Endothelial cell (in vitro differentiated cells): ENCODE measurements around the gene TENM3. TPM values are rescaled to one million over a fixed set of nuclear protein-coding genes. Genes with fewer than 3 reads are reported as not detected.

ENCODE experiments used
- DNase-seq: peaks from one replicate; pipeline ENCODE4 v3.0.0; 2021; ENCODE audit warnings: low spot score
- H3K27ac Mint-ChIP-seq: one replicate; pipeline ENCODE4 v1.8.0; 2021; ENCODE audit warnings: mixed read lengths, inconsistent platforms; ENCODE audit not compliant: unreplicated experiment
- H3K27me3 Mint-ChIP-seq: one replicate; pipeline ENCODE4 v1.8.0; 2021; ENCODE audit warnings: mild to moderate bottlenecking, moderate library complexity, mixed read lengths, inconsistent platforms; ENCODE audit not compliant: unreplicated experiment
- H3K36me3 Mint-ChIP-seq: one replicate; pipeline ENCODE4 v1.8.0; 2021; ENCODE audit warnings: mild to moderate bottlenecking, low read depth, mixed read lengths, inconsistent platforms; ENCODE audit not compliant: unreplicated experiment
- H3K4me1 Mint-ChIP-seq: one replicate; pipeline ENCODE4 v1.8.0; 2021; ENCODE audit warnings: mild to moderate bottlenecking, mixed read lengths, inconsistent platforms; ENCODE audit not compliant: unreplicated experiment
- H3K4me3 Mint-ChIP-seq: one replicate; pipeline ENCODE4 v1.8.0; 2021; ENCODE audit warnings: mild to moderate bottlenecking, mixed read lengths, inconsistent platforms; ENCODE audit not compliant: unreplicated experiment
- H3K9me3 Mint-ChIP-seq: one replicate; pipeline ENCODE4 v1.8.0; 2021; ENCODE audit warnings: mixed read lengths, inconsistent platforms; ENCODE audit not compliant: unreplicated experiment
- total RNA-seq: library from RNA; stranded (reverse); fragmentation: NEBNext Ultra II Directional; extraction: Animal tissue kit (Norgen Biotek cat#: 25700); gene quantifications from one replicate; pipeline ENCODE4 v1.2.1, GENCODE V29; 2021; ENCODE audit not compliant: unreplicated experiment
- TF ChIP-seq, protein P1 (sequence below): fragments of 200-600 bp; sonication (generic); IDR thresholded peaks from one replicate; pipeline ENCODE4 v1.5.0; 2021; ENCODE audit warnings: antibody characterized with exemption; ENCODE audit not compliant: unreplicated experiment

Gene TENM3
- total RNA-seq, 1 donor from 2014 or later, result 29.7 TPM

DNA sequence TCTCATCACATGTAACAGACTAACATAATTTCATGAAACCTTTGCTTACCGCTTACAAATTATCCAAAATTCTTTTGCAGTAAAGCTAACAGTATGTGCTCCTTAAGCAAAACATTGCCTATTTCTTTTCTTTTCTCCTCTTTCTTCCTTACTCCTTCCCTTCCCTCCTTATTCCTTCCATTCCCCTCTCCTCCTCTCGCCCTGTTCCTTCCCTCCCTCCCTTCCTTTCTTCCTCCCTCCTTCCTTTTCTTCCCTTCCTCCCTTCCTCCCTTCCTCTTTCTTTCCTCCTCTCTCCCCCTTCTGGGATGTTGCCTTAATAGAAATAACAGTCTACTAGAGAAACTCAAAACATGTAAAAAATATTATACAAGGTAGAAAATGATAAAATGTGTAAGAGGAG lies 246.4 kb downstream of the TENM3 start:
- DNase-seq, result no peak
- Mint-ChIP-seq H3K27ac (no peak overlapping the region), H3K4me3 (no peak overlapping the region), H3K9me3 (no peaks in the 10 kb centered on the region), H3K36me3 (no peaks in the 10 kb centered on the region), H3K27me3 (peaks cover 2% of the 10 kb centered on the region), H3K4me1 (no peaks in the 10 kb centered on the region)
- TF ChIP-seq, protein P1, sequence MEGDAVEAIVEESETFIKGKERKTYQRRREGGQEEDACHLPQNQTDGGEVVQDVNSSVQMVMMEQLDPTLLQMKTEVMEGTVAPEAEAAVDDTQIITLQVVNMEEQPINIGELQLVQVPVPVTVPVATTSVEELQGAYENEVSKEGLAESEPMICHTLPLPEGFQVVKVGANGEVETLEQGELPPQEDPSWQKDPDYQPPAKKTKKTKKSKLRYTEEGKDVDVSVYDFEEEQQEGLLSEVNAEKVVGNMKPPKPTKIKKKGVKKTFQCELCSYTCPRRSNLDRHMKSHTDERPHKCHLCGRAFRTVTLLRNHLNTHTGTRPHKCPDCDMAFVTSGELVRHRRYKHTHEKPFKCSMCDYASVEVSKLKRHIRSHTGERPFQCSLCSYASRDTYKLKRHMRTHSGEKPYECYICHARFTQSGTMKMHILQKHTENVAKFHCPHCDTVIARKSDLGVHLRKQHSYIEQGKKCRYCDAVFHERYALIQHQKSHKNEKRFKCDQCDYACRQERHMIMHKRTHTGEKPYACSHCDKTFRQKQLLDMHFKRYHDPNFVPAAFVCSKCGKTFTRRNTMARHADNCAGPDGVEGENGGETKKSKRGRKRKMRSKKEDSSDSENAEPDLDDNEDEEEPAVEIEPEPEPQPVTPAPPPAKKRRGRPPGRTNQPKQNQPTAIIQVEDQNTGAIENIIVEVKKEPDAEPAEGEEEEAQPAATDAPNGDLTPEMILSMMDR, result no peak

DNA sequence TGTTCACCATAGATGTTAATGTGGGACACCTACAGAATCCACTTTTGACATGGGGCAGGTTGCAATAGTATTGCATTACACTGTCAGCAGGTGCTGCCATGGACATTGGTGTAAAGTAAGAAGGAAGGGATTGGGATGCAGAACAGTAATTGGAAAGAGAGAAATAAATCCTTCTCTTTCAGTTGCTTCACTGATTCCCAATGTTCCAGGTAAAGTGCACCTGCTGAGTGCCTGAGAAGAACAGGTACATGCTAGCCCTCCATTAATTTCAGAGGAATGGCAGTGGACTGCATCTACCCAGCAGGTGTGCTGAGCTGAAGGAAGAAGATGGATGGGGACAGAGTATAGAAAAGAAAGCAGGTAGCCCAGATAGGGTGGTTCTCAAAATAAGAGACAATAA lies 248.5 kb downstream of the TENM3 start:
- Mint-ChIP-seq H3K27ac (no peak overlapping the region), H3K36me3 (no peaks in the 10 kb centered on the region), H3K9me3 (no peaks in the 10 kb centered on the region), H3K4me1 (no peaks in the 10 kb centered on the region), H3K27me3 (peaks cover 2% of the 10 kb centered on the region), H3K4me3 (no peak overlapping the region)
- TF ChIP-seq, protein P1, result no peak
- no peak for DNase-seq

- H3K4me1 Mint-ChIP-seq, result no peaks in the 10 kb centered on the region
- peaks cover 2% of the 10 kb centered on the region for H3K27me3 Mint-ChIP-seq
- TF ChIP-seq, protein P1, result no peak
- no peaks in the 10 kb centered on the region for H3K9me3 Mint-ChIP-seq
- no peak overlapping the region for H3K27ac Mint-ChIP-seq
- DNase-seq, result no peak
- H3K4me3 Mint-ChIP-seq, result no peak overlapping the region
- no peaks in the 10 kb centered on the region for H3K36me3 Mint-ChIP-seq
Observed at GRCh38 chr4:182492423-182492822, 249.2 kb downstream of the TENM3 start.

- H3K27me3 Mint-ChIP-seq, result peaks cover 2% of the 10 kb centered on the region
- no peaks in the 10 kb centered on the region for H3K9me3 Mint-ChIP-seq
- no peaks in the 10 kb centered on the region for H3K4me1 Mint-ChIP-seq
- H3K36me3 Mint-ChIP-seq, result no peaks in the 10 kb centered on the region
- H3K4me3 Mint-ChIP-seq, result no peak overlapping the region
- no peak for DNase-seq
- no peak overlapping the region for H3K27ac Mint-ChIP-seq
- TF ChIP-seq, protein P1, result no peak
Observed at GRCh38 chr4:182493377-182493776, 250.2 kb downstream of the TENM3 start.

GRCh38 chr4:182494103-182494502 lies 250.9 kb downstream of the TENM3 start:
- no peaks in the 10 kb centered on the region for H3K4me1 Mint-ChIP-seq
- peaks cover 2% of the 10 kb centered on the region for H3K27me3 Mint-ChIP-seq
- H3K4me3 Mint-ChIP-seq, result no peak overlapping the region
- DNase-seq, result no peak
- H3K9me3 Mint-ChIP-seq, result no peaks in the 10 kb centered on the region
- no peaks in the 10 kb centered on the region for H3K36me3 Mint-ChIP-seq
- no peak overlapping the region for H3K27ac Mint-ChIP-seq
- TF ChIP-seq, protein P1, result no peak
